GM08714 (cell line): Measurements from ENCODE around the gene GALNT15.

Experiments
- H3K4me3 ChIP-seq: fragments of 200-500 bp; sonication (Bioruptor generic); 2 replicates; pipeline ENCODE4 v1.5.1; 2014; ENCODE audit warnings: mild to moderate bottlenecking, low read length, inconsistent platforms
- ZNF274 ChIP-seq: IDR thresholded peaks from 2 replicates; pipeline ENCODE4 v1.6.1; 2012; ENCODE audit warnings: mild to moderate bottlenecking, low read depth, low read length

Gene GALNT15

GRCh38 chr3:16277471-16277870 lies 103.0 kb downstream of the GALNT15 start:
- H3K4me3 ChIP-seq, result no peak overlapping the region
- TF ChIP-seq ZNF274, result no peak

- H3K4me3 ChIP-seq, result no peak overlapping the region
- TF ChIP-seq ZNF274, result no peak
These were observed 104.7 kb downstream of the GALNT15 start for GRCh38 chr3:16279010-16279801.

- no peak for TF ChIP-seq ZNF274
- H3K4me3 ChIP-seq, result no peak overlapping the region
These were observed 106.2 kb downstream of the GALNT15 start for GRCh38 chr3:16280671-16281070.
